Measurements from ENCODE around the gene NCAM2.

DNA sequence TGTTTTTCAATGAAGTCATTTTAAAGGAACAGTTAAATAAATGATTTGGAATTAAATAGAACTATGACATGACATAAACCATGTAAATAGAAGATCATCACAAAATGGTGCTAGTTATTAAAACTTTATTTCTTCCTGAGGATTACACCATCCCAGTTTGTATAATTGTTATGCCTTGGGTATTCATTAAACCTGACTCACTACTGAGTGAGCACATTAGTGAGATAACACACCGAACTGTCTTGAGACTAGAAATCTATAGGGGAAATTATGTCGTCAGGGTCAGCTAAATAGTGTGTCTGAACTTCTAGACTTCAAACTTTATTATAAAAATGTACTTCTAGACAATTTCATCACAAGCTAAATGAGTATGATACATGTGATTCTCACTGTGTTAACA, 189.4 kb downstream of the NCAM2 start:
- TF ChIP-seq SUZ12 (IDR thresholded peaks at IDR 0.05): no peak
- no peak for TF ChIP-seq FOXK2 (IDR thresholded peaks at IDR 0.05)
- no peak for TF ChIP-seq L3MBTL2 (conservative IDR thresholded peaks at IDR 0.05)
- no peak for TF ChIP-seq FOXM1 (IDR thresholded peaks at IDR 0.05; ENCODE audit: borderline replicate concordance)
- no peak for TF ChIP-seq BHLHE40 (IDR thresholded peaks at IDR 0.05; ENCODE audit: borderline replicate concordance)
- TF ChIP-seq SP1 (IDR thresholded peaks at IDR 0.05): no peak
- TF ChIP-seq FOXA1 (IDR thresholded peaks at IDR 0.05): no peak
- no peak for TF ChIP-seq TARDBP (IDR thresholded peaks at IDR 0.05)
- no peak for TF ChIP-seq LEF1 (IDR thresholded peaks at IDR 0.05; ENCODE audit: borderline replicate concordance)
- TF ChIP-seq ZNF384 (IDR thresholded peaks at IDR 0.05): no peak
